Midbrain (tissue), 1 donor: ENCODE measurements around the gene COQ8A.
"Not testable (repeated sequence)": the region's sequence is repeated elsewhere in the genome, so short reads cannot be mapped to it uniquely, and the experiment has no call there.

Source experiments
- DNase-seq: peaks from one replicate; lab custom pipeline; 2025; lab: John Stamatoyannopoulos, UW

COQ8A gene

DNA sequence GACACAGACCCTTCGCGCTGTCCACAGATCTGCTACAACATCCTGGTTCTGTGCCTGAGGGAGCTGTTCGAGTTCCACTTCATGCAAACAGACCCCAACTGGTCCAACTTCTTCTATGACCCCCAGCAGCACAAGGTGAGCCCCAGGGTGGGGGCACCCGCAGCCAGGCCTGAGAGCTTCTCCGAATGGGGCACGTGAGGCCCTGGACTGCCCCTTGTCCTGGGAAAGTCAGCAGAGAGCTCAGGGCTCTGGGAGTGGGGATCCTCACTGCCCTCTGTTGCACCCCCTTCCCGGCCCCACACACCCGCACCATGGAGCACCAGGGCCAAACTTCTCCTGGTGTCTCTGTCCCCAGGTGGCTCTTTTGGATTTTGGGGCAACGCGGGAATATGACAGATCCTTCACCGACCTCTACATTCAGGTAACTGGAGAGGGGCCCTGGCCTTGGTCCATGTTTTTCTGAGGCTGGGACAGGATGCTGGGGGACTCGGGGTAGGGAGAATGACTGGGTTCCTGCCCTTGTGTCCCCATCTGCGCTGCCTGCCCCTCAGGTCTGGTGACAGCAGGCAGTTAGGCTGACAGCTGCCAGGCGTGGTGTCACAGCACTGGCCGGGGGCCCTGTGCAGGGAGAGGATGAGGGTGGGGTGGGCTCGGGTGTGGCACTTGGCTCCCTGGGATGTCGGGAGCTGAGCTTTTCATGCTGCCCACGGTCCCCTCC is 44.6 kb downstream of the COQ8A start:
- DNase-seq, result no peak

GRCh38 chr1:226985239-226985838 is 45.2 kb downstream of the COQ8A start:
- DNase-seq, result no peak

- DNase-seq, result no peak
These were observed 45.9 kb downstream of the COQ8A start for GRCh38 chr1:226985839-226986463.

DNA sequence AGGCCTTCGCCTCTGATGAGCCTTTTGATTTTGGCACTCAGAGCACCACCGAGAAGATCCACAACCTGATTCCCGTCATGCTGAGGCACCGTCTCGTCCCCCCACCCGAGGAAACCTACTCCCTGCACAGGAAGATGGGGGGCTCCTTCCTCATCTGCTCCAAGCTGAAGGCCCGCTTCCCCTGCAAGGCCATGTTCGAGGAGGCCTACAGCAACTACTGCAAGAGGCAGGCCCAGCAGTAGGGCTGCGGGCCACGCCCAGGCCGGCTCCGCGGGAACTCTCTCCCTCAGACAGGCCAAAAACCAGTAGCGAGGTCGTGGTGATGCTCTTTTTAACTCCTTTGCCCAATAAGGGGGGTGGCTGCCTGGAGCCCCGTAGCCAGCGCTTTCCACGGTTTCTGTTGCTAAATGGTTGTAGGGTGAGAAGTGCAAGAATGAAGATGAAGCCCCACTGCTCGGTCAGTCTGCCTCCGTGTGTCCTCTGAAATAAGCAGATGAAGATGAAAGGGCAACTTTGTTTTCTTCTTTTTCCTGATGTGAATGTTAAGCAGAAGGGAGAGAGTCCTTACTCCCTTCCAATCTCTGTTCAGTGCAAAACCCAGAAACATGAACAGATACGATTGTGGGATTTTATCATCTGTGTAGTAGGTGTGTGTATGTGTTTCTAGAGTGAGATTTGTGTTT is 46.5 kb downstream of the COQ8A start:
- DNase-seq, result no peak

DNA sequence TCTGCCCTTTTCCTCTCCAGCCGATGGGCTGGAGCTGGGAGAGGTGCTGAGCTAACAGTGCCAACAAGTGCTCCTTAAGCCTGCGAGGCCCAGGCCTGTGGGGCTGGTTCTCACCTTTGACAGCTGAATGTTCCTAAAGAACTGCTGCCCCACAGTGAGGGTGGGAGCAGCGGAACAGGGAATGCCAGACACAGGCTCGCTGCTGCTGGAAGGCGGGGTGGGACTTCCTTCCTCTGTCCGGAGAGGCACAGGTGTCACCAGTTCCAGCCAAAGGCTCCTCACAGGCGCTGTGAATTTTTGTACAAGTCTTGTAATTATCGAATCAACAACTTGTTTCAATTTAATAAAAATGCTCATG is 47.1 kb downstream of the COQ8A start:
- DNase-seq, result no peak

GRCh38 chr1:226987623-226988333 is 47.7 kb downstream of the COQ8A start:
- DNase-seq, result no peak

DNA sequence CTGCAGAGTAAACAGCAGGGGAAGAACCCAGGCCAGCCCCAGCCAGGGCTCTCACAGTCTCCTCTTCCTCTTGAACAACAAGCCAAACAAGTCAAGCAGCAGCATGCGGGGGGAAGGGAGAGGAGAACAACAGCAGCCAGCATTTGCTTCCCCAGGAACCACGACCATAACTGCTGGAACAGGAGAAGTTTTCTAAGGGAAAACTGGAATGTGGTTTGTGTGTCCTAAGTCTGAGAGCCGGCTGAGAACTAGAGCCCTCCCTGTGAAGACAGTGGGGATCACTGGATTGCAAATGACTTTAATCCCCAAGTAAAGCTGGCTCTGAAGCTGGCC is 48.2 kb downstream of the COQ8A start:
- peak; percentile 20 for DNase-seq

GRCh38 chr1:226989085-226989920 is 49.2 kb downstream of the COQ8A start:
- no peak for DNase-seq

DNA sequence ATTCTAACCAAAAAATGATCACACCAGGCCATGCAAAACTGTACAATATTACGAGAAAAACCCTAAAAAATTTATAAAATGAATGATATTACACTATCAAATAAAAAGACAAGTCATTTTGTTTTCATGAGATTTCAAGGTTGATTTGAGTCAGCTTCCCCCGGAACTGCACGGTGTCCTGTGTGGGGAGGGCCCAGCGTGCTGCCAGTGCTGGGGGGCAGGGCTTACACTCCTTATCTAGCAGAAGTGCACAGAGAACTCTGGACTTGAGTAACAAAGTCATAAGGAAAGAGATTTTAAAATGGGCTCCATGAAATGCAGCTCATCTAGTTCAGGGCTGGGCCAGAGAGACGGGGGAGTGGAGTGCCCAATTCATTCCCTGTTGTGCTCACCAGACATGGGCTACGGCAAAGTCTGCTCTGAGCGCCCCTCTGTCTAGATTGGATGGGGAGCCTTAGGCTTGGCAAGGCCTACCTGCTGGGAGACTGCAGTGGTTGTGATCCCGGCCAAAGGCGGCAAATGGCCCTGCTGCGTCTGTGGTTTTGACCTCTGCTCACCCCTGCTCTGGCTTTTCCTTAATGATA is 50.1 kb downstream of the COQ8A start:
- DNase-seq, result no peak

- no peak for DNase-seq
These were observed 51.8 kb downstream of the COQ8A start for GRCh38 chr1:226991920-226992319.

- no peak for DNase-seq
These were observed 53.9 kb downstream of the COQ8A start for GRCh38 chr1:226993814-226994585.

DNA sequence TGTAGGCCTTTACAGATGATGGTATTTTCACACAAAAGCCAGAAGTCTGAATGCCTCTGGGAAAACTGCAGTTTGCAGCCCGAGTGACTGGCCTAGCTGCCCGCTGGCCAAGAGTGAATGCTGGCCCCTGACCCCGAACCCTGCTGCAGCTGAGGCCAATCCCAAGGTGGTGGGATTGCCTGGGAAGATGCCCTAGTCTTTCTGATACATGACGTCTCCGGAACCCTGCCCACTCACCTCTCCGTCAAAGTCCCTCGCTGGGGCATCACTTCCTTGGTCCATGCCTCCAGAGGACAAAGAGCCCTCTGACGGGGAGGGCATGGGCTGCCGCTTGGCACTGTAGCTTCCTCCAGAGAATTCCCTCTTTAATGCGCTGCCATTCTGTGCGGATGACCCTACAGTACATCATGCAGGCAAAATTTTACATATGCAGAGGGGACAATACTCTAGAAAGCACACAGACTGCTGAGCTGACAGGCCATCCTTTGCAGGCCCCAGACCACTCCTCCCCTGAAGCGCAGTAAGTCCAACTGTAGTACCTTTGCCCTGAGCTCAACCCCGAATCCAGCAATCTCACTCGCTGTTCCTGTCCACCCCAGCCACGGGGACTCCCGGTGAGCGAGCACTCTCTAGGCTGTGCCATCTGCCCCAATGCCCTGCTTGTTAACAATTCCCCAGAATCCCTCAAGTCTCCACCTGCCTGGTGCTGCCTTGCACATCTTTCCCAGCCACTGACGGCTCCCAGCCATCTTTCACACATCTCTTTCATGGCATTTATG is 54.7 kb downstream of the COQ8A start:
- DNase-seq, result peak; percentile 29

- DNase-seq, result no peak
These were observed 55.6 kb downstream of the COQ8A start for GRCh38 chr1:226995365-226996332.

- not testable (repeated sequence) for DNase-seq
These were observed 59.5 kb downstream of the COQ8A start for GRCh38 chr1:226999579-226999978.

GRCh38 chr1:227002531-227003049 is 62.5 kb downstream of the COQ8A start:
- no peak for DNase-seq

- no peak for DNase-seq
These were observed 63.1 kb downstream of the COQ8A start for GRCh38 chr1:227003165-227003564.

DNA sequence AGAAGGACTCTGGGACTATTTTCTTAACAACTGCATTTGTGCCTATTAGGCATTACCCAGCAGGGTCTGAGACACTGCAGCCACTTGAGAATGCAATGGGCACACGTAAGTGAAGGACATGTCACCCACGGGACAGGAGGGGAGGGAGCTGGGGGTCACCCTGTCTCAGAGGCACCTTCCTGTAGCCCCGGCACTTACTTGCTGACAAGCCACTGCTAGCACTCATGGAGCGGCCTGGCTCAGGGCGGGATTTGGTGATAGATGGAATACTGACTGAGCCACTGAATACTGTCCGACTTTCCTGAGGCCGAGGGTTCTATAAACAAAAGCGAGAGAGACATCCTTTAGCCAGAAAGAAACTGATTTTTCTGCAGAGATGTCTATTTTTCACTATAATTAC is 64.7 kb downstream of the COQ8A start:
- DNase-seq, result no peak

DNA sequence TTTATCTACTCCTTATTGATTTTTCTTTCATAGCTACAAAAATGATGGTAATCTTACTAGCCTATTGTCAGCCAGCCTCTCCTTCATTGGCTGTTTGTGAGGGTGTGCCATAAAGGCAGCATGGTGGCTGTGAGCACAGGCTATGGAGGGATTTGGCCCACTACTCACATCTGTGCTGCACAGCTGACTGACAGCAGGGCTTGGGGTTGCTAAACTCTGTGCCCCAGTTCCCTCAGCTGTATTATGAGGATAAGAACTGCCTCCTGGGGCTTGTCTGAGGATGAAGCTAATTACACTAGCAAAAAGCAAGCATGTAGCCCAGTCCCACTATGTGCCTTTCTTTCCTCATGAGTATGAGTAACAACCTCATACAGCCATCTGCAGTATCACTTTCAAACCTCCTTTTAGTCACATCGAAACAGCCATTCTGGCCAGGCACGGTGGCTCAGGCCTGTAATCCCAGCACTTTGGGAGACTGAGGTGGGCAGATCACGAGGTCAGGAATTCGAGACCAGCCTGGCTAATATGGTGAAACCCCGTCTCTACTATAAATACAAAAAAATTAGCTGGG is 66.2 kb downstream of the COQ8A start:
- no peak for DNase-seq
